Raji (cell line): Measurements from ENCODE around the gene PTBP3.

ENCODE experiments used
- POLR2A ChIP-seq: IDR thresholded peaks from 2 replicates; pipeline ENCODE4 v1.6.1; 2011; ENCODE audit warnings: low read depth, low read length, control low read depth; ENCODE audit not compliant: insufficient read depth

The PTBP3 gene

GRCh38 chr9:112212926-112213325 is 120.5 kb downstream of the PTBP3 start:
- no peak for TF ChIP-seq POLR2A

- TF ChIP-seq POLR2A = no peak
These were observed 126.0 kb downstream of the PTBP3 start for GRCh38 chr9:112207451-112207850.

GRCh38 chr9:112203536-112203935 is 129.9 kb downstream of the PTBP3 start:
- no peak for TF ChIP-seq POLR2A

- no peak for TF ChIP-seq POLR2A
These were observed 132.7 kb downstream of the PTBP3 start for GRCh38 chr9:112200711-112201110.

GRCh38 chr9:112198646-112199045 is 134.8 kb downstream of the PTBP3 start:
- TF ChIP-seq POLR2A = no peak

GRCh38 chr9:112194969-112195431 is 138.4 kb downstream of the PTBP3 start:
- TF ChIP-seq POLR2A = no peak

- no peak for TF ChIP-seq POLR2A
These were observed 139.7 kb downstream of the PTBP3 start for GRCh38 chr9:112193572-112194288.

GRCh38 chr9:112188884-112189283 is 144.5 kb downstream of the PTBP3 start:
- no peak for TF ChIP-seq POLR2A

GRCh38 chr9:112187404-112187803 is 146.0 kb downstream of the PTBP3 start:
- no peak for TF ChIP-seq POLR2A

- TF ChIP-seq POLR2A = no peak
These were observed 146.7 kb downstream of the PTBP3 start for GRCh38 chr9:112186695-112187094.

GRCh38 chr9:112184946-112185345 is 148.5 kb downstream of the PTBP3 start:
- no peak for TF ChIP-seq POLR2A

- no peak for TF ChIP-seq POLR2A
These were observed 149.2 kb downstream of the PTBP3 start for GRCh38 chr9:112184221-112184620.

GRCh38 chr9:112180387-112180881 is 153.0 kb downstream of the PTBP3 start:
- no peak for TF ChIP-seq POLR2A

- TF ChIP-seq POLR2A = no peak
These were observed 153.6 kb downstream of the PTBP3 start for GRCh38 chr9:112179816-112180215.

- no peak for TF ChIP-seq POLR2A
These were observed 156.9 kb downstream of the PTBP3 start for GRCh38 chr9:112176524-112176923.

- TF ChIP-seq POLR2A = no peak
These were observed 157.6 kb downstream of the PTBP3 start for GRCh38 chr9:112175796-112176315.
